Measurements from ENCODE around the gene DOCK1. TPM values are rescaled to one million over a fixed set of nuclear protein-coding genes. Genes with fewer than 3 reads are reported as not detected.
"Not testable (repeated sequence)": the region's sequence is repeated elsewhere in the genome, so short reads cannot be mapped to it uniquely, and the experiment has no call there.

The DOCK1 gene
- total and polyA plus RNA-seq, 5 experiments from 2014 or later: not detected

DNA sequence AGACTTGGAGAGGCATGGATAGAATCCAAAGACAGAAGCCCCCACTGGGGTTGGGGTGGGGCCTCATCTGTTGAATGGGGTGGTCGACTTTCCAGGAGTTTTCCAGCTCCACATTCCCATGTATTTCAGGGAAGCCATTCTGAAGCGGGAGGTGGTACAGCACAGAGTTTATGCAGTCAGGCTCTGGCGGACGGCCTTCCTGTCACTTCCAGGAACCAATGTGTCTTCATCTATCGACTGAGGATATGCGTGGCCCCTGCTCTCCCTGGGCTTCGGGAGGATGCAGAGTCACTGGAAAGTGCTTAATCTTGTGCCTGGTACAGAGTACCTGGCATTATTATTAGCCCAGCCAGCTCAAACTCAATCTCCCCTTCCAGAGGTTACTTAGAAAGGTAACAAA, 26.3 kb downstream of the DOCK1 start:
- POLR2A ChIA-PET: no interaction called here
- ATAC-seq: no peak
- DNase-seq: no peak
- Mint-ChIP-seq H3K27ac (no peak overlapping the region), H3K27me3 (peaks cover 0 to 3% (median 0%) of the 10 kb centered on the region in 5 donors), H3K9me3 (peaks cover 0 to 2% (median 0%) of the 10 kb centered on the region in 9 donors), H3K4me1 (peaks cover 0 to 2% (median 0%) of the 10 kb centered on the region in 4 donors), H3K4me3 (no peak overlapping the region), H3K36me3 (no peaks in the 10 kb centered on the region)

DNA sequence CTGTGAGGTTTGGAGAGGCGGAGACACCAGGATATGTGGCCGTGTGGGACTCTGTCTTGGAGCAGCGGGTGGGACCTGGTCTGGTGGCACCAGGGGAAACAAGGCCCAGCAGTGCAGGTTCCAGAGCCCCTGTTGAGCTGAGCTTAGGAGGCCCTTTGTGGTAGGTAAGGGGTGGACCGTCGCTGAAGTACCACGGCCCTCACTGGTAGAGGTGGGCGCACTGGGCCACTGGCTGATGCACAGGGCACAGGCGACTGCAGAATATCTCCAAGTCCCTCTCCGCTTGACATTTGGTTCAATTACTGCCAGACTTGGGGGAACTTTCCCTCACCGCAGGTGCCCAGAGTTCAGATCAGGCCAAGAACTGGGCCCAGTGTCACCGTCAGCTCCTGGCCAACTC, 27.3 kb downstream of the DOCK1 start:
- Mint-ChIP-seq H3K4me3 (no peak overlapping the region), H3K4me1 (peaks cover 0 to 2% (median 0%) of the 10 kb centered on the region in 4 donors), H3K27ac (no peak overlapping the region), H3K36me3 (no peaks in the 10 kb centered on the region), H3K9me3 (peaks cover 0 to 3% (median 0%) of the 10 kb centered on the region in 9 donors), H3K27me3 (peaks cover 0 to 3% (median 0%) of the 10 kb centered on the region in 5 donors)
- ATAC-seq (no peak), DNase-seq (no peak)
- POLR2A ChIA-PET: no interaction called here

DNA sequence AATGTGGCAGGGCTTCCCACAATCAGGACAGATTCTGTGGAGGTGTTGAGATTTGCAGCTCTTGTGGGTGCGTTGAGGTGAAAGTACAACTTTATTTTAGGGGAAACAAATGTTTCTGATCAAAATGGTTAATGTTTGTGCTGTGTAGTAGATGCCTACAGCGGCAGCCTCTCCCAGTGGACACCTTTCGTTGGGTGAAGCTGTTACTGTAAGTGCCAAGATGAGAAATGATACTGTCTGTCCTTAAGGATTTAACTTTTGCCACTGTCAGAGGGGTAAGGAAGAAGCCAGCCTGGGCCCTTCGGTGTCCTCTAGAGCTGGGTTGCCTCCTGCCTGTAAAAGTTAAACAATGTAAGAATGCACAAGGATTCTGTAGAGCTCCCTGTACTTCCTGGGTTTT, 27.9 kb downstream of the DOCK1 start:
- Mint-ChIP-seq H3K9me3 (peaks cover 0 to 9% (median 0%) of the 10 kb centered on the region in 9 donors), H3K4me3 (no peak overlapping the region), H3K27ac (no peak overlapping the region), H3K4me1 (peaks cover 0 to 2% (median 0%) of the 10 kb centered on the region in 4 donors), H3K36me3 (no peaks in the 10 kb centered on the region), H3K27me3 (no peaks in the 10 kb centered on the region)
- ATAC-seq: no peak
- POLR2A ChIA-PET: no interaction called here
- no peak for DNase-seq

DNA sequence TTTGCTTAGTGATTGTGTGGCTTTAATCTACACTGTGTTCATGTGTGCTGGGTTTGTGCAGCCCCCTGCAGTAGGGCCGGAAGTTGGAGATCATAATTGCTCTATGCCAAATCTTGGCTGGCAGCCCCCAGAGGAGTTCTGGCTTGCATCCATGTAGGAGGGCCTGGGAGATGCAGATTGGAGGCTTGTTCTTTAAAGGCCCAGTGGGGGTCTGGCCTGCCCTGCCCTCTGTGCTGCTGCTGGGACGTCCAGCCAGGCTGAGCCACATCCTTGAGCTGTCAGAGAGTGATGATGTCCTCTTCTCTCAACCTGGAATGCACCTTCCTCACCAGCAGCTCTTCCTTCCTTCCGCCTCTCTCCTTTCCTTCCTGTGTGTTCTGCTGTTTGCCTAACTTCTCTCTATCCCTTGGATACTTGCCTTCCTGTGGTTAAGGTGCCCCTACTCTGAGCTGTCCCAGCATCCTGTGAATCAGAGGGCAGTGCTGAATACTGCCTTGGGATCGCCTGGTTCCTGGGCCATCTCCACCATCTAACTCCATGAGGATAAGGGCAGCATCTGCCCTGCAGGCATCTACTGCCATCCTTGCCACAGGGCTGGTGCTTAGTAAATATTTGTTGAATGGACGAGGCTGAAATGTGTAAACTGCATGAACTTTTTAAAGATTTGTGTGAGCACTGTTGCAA, 30.2 kb downstream of the DOCK1 start:
- no peaks in the 10 kb centered on the region for H3K36me3 Mint-ChIP-seq
- POLR2A ChIA-PET: no interaction called here
- no peak overlapping the region for H3K4me3 Mint-ChIP-seq
- no peaks in the 10 kb centered on the region for H3K4me1 Mint-ChIP-seq
- H3K27ac Mint-ChIP-seq: peak overlapping the region in 1 of 10 donors; percentile 13
- DNase-seq (no peak), ATAC-seq (no peak)
- H3K27me3 Mint-ChIP-seq: peaks cover 0 to 3% (median 0%) of the 10 kb centered on the region in 5 donors
- H3K9me3 Mint-ChIP-seq: peaks cover 0 to 17% (median 0%) of the 10 kb centered on the region in 9 donors

DNA sequence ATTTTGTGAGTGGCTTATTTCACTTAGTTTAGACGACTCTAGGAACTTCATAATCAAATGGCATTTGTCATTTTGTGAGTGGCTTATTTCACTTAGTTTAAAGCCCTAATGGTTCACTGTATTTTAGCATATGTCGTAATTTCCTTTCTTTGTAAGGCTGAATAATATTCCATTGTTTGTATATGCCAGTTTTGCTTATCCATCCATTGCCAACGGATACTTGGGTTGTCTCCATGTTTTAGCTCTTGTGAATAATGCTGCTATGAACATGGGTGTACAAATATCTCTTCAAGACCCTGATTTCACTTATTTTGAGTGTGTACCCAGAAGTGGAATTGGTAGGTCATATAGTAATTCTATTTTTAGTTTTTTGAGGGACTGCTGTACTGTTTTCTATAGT, 31.8 kb downstream of the DOCK1 start:
- Mint-ChIP-seq H3K4me3 (no peak overlapping the region), H3K9me3 (peaks cover 0 to 17% (median 0%) of the 10 kb centered on the region in 9 donors), H3K4me1 (no peaks in the 10 kb centered on the region), H3K36me3 (no peaks in the 10 kb centered on the region), H3K27me3 (peaks cover 0 to 3% (median 0%) of the 10 kb centered on the region in 5 donors), H3K27ac (no peak overlapping the region)
- DNase-seq: no peak
- POLR2A ChIA-PET: no interaction called here
- ATAC-seq: no peak

DNA sequence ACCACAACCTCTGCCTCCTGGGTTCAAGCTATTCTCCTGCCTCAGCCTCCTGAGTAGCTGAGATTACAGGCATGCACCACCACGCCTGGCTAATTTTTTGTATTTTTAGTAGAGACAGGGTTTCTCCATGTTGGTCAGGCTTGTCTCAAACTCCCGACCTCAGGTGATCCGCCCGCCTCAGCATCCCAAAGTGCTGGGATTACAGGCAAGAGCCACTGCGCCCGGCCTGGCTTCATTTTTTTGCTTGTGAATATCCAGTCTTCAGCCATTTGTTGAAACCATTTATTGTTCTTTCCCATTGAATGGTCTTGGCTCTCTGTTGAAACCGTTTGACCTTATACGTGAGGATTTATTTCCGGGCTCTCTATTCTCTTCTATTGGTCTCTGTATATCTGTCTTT, 32.9 kb downstream of the DOCK1 start:
- DNase-seq, H3K36me3 Mint-ChIP-seq, H3K4me3 Mint-ChIP-seq, H3K27me3 Mint-ChIP-seq, POLR2A ChIA-PET, H3K4me1 Mint-ChIP-seq, H3K27ac Mint-ChIP-seq, ATAC-seq: not testable (repeated sequence)
- peaks cover 0 to 17% (median 0%) of the 10 kb centered on the region in 9 donors for H3K9me3 Mint-ChIP-seq

DNA sequence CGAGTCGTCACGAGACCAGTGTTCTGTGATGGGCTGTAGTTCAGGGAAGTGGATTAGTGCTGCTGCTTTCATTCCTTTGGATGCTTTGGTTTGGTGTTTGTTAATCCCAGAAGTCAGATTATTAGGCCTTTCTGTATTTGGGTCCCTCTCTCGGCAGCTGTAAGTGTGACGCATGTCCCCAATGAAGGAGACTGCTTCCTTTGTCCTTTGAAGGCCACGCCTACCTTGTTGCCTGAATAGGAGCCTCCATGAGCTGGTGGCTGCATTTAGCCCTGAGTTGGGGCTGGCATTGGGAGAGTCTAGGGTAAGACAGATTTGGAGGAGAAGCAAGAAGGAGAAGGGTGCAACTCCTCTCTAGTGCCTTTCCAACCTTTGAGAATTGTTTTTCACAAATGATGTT, 34.5 kb downstream of the DOCK1 start:
- Mint-ChIP-seq H3K4me3 (no peak overlapping the region), H3K9me3 (peaks cover 0 to 17% (median 0%) of the 10 kb centered on the region in 9 donors), H3K36me3 (no peaks in the 10 kb centered on the region), H3K4me1 (no peaks in the 10 kb centered on the region), H3K27me3 (peaks cover 0 to 13% (median 0%) of the 10 kb centered on the region in 5 donors), H3K27ac (no peak overlapping the region)
- no peak for ATAC-seq
- POLR2A ChIA-PET: no interaction called here
- no peak for DNase-seq

DNA sequence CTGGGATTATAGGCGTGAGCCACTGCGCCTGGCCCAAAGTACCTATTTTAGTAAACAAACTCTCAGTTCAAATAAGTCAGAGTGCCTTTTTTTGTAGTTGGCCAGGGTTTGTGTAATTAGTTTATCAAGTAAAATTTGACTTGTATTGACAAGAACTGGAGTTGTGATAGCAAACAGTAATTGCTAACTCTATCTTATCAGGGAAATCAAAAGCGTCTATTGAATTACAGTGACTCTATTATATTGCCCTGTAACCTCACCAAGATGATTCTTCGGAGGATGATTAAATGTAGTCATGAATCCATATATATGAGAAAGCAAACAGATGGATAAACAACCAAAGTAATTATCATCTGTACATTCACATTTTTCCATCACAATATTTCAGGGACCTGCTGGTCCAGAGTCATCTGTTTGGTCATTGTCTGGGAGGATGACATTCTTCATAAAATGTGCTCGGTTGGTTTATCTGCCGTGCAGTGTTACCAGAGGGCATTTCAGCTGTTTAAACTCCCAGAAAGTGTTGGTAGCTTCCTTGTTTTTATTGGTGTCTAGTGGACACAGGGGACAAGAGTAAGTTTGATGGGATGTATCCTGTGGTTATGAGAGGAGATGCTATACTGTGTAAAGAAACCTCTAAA, 35.6 kb downstream of the DOCK1 start:
- POLR2A ChIA-PET: no interaction called here
- Mint-ChIP-seq H3K27ac (no peak overlapping the region), H3K4me1 (no peaks in the 10 kb centered on the region), H3K9me3 (peaks cover 0 to 17% (median 1%) of the 10 kb centered on the region in 9 donors), H3K36me3 (no peaks in the 10 kb centered on the region), H3K27me3 (peaks cover 0 to 13% (median 0%) of the 10 kb centered on the region in 5 donors), H3K4me3 (no peak overlapping the region)
- no peak for DNase-seq
- no peak for ATAC-seq

DNA sequence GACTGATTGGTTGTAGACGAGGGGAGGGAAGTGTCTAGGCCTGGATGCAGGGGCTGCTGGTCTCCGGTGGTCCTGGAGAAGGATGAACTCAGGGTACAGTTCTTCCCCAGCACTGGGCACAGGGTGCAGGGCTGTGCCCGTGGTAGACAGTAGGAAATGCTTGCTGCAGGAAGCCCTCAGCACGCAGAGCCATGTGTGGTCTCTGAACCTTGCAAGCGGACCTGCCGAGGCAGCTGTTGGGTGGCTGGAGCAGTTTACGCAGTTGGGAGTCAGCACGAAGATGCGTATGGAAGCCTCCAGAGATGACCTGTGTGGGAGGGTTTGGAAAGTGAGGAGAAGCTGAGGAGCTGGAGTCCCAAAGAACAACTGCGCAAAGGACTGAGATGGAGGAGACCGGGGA, 39.0 kb downstream of the DOCK1 start:
- H3K27me3 Mint-ChIP-seq: peaks cover 0 to 10% (median 0%) of the 10 kb centered on the region in 5 donors
- no peak overlapping the region for H3K4me3 Mint-ChIP-seq
- H3K27ac Mint-ChIP-seq: no peak overlapping the region
- ATAC-seq: no peak
- DNase-seq: no peak
- POLR2A ChIA-PET: no interaction called here
- no peaks in the 10 kb centered on the region for H3K36me3 Mint-ChIP-seq
- H3K4me1 Mint-ChIP-seq: no peaks in the 10 kb centered on the region
- peaks cover 0 to 4% (median 0%) of the 10 kb centered on the region in 9 donors for H3K9me3 Mint-ChIP-seq

DNA sequence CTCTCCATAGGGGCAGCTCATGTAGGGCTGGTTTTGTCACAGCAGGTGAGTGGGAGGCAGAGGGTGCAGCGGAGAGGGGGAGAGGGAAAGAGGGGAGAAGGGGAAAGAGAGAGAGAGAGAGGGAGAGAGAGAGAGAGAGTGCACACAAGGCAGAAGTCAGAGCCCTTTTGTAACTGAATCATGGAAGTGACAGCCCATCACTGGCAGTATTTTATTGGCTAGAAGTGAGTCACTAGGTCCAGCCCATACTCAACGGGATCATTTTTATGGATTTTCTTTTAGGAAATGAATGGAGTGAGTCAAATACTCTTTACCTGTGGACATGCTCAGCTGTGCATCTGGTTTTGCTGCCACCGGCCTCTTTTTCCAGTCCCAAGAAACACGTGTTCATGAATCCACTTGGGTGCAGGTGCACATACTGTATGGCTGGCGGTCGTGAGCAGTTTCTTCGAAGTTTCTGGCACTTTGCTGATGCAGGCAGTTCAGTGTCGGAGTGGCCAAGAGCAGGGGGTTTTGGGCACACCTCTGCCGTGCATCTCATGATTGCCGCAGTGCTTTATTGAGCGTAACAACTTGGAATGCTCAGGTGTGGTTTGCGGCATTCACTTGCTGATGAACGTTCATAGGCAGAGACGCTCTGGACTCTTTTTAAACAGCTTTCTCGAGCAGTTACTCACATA, 40.3 kb downstream of the DOCK1 start:
- no peak overlapping the region for H3K27ac Mint-ChIP-seq
- ATAC-seq (no peak), DNase-seq (no peak)
- H3K4me3 Mint-ChIP-seq: no peak overlapping the region
- no peaks in the 10 kb centered on the region for H3K36me3 Mint-ChIP-seq
- H3K27me3 Mint-ChIP-seq: peaks cover 0 to 10% (median 0%) of the 10 kb centered on the region in 5 donors
- POLR2A ChIA-PET: no interaction called here
- H3K4me1 Mint-ChIP-seq: no peaks in the 10 kb centered on the region
- H3K9me3 Mint-ChIP-seq: peaks cover 0 to 4% (median 0%) of the 10 kb centered on the region in 9 donors

DNA sequence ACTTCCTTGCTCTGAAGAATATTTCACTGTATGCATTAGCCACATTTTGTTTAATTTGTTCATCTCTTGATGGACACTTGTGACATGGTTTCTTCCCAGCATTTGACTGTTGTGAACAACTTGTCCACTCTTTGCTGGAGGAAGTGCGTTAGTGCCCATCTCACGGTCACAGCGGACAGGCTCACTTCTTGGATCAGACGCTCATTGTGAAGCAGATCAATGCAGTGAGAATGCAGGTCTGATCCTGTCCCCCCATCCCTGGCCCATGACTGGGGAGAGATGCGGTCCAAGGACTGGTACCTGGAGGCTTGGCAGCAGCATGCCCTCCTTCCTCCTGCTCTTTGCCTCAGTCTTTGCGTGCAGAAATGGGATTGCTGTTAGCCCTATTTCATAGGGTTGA, 41.5 kb downstream of the DOCK1 start:
- H3K9me3 Mint-ChIP-seq: peaks cover 0 to 4% (median 0%) of the 10 kb centered on the region in 9 donors
- POLR2A ChIA-PET: no interaction called here
- H3K4me1 Mint-ChIP-seq: no peaks in the 10 kb centered on the region
- DNase-seq (no peak), ATAC-seq (no peak)
- H3K4me3 Mint-ChIP-seq: no peak overlapping the region
- H3K36me3 Mint-ChIP-seq: no peaks in the 10 kb centered on the region
- no peak overlapping the region for H3K27ac Mint-ChIP-seq
- H3K27me3 Mint-ChIP-seq: peaks cover 0 to 10% (median 0%) of the 10 kb centered on the region in 5 donors

DNA sequence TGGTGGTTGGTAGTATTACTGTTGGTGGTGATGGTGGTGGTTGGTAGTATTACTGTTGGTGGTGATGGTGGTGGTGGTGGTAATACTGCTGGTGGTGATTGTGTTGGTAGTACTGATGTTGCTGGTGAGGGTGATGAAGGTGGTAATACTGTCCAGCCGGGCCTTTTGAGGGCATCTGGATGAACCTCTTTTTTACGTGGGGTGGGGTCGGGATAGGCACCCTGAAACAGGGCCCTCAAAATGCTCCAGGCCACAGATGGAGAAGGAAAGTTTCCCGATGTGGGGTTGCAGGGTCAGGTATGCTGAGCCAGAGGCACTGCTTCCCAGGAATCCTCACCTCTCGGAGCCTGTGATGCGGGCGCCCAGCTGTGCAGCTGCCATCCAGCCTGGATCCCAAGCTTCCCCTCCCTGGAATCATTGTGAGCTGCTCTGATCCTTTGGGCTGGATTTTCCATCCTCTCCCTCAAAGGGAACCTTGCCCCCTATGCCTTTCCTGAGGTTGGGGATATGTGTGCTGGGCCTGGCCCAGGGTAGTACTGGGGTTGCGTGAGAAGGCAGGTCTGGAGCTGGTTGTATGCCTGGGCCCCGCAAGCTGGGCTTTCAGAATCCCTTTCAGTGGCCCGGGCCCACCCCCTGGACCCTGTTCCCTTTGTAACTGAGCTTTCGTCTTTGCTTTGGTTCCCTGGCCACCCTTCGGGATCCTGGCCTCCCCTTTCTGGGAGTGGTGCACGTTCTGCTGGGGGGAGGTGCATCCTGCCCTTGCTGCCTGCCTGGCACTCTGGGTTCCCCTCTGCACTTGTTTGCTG, 43.3 kb downstream of the DOCK1 start:
- no peaks in the 10 kb centered on the region for H3K4me1 Mint-ChIP-seq
- POLR2A ChIA-PET: no interaction called here
- H3K9me3 Mint-ChIP-seq: peaks cover 0 to 4% (median 0%) of the 10 kb centered on the region in 9 donors
- no peak for DNase-seq
- no peak overlapping the region for H3K27ac Mint-ChIP-seq
- H3K27me3 Mint-ChIP-seq: peaks cover 0 to 7% (median 0%) of the 10 kb centered on the region in 5 donors
- H3K36me3 Mint-ChIP-seq: no peaks in the 10 kb centered on the region
- H3K4me3 Mint-ChIP-seq: no peak overlapping the region
- ATAC-seq: no peak

DNA sequence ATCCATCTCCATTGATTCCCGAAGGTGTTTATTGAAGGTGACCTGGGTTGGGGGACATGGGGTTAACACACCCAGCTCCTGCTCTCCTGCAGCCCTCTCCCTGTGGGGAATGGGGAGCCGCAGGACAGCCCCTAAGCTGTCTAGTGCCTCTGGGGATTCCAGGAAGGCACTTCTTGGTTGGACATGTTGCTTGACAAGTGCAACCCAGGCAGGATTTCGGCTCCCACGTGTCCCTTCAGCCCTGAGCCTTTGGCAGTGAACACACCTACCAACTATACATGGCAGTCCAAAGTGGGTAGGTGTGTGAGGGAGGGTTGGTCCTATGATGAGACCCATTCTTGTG, 43.9 kb downstream of the DOCK1 start:
- no peak overlapping the region for H3K27ac Mint-ChIP-seq
- no peaks in the 10 kb centered on the region for H3K4me1 Mint-ChIP-seq
- no peak for ATAC-seq
- H3K36me3 Mint-ChIP-seq: no peaks in the 10 kb centered on the region
- peaks cover 0 to 1% (median 0%) of the 10 kb centered on the region in 9 donors for H3K9me3 Mint-ChIP-seq
- POLR2A ChIA-PET: no interaction called here
- DNase-seq: no peak
- H3K4me3 Mint-ChIP-seq: no peak overlapping the region
- H3K27me3 Mint-ChIP-seq: peaks cover 0 to 6% (median 0%) of the 10 kb centered on the region in 5 donors

All from naive thymus-derived CD8-positive, alpha-beta T cell (primary cell).